GM19463 (cell line): Measurements from ENCODE around the gene FLT4.
"Not testable (repeated sequence)": the region's sequence is repeated elsewhere in the genome, so short reads cannot be mapped to it uniquely, and the experiment has no call there.

ENCODE experiments used
- ATAC-seq: cut with Tn5 transposase; IDR thresholded peaks from one replicate; pipeline ENCODE4 v1.9.1; 2021; ENCODE audit warnings: mild to moderate bottlenecking, moderate library complexity; ENCODE audit not compliant: unreplicated experiment

FLT4 gene

GRCh38 chr5:180670586-180671359, 21.4 kb upstream of the FLT4 start:
- no peak for ATAC-seq

GRCh38 chr5:180670157-180670556, 20.8 kb upstream of the FLT4 start:
- no peak for ATAC-seq

GRCh38 chr5:180669661-180670060, 20.3 kb upstream of the FLT4 start:
- no peak for ATAC-seq

- no peak for ATAC-seq
These were observed 19.6 kb upstream of the FLT4 start for GRCh38 chr5:180668835-180669596.

GRCh38 chr5:180666812-180667211, 17.4 kb upstream of the FLT4 start:
- no peak for ATAC-seq

GRCh38 chr5:180665682-180666404, 16.4 kb upstream of the FLT4 start:
- ATAC-seq = no peak

GRCh38 chr5:180658774-180659564, 9.6 kb upstream of the FLT4 start:
- no peak for ATAC-seq

- ATAC-seq = not testable (repeated sequence)
These were observed 5.8 kb upstream of the FLT4 start for GRCh38 chr5:180655243-180655642.

- no peak for ATAC-seq
These were observed 3.4 kb upstream of the FLT4 start for GRCh38 chr5:180652771-180653170.

GRCh38 chr5:180652346-180652745, 2.9 kb upstream of the FLT4 start:
- no peak for ATAC-seq

- no peak for ATAC-seq
These were observed 623 bp downstream of the FLT4 start for GRCh38 chr5:180648658-180649296.

GRCh38 chr5:180647941-180648500, 1.4 kb downstream of the FLT4 start:
- no peak for ATAC-seq

GRCh38 chr5:180647465-180647864, 1.9 kb downstream of the FLT4 start:
- no peak for ATAC-seq

- no peak for ATAC-seq
These were observed 2.5 kb downstream of the FLT4 start for GRCh38 chr5:180646963-180647305.

GRCh38 chr5:180646289-180646962, 3.0 kb downstream of the FLT4 start:
- ATAC-seq = no peak

- ATAC-seq = no peak
These were observed 3.9 kb downstream of the FLT4 start for GRCh38 chr5:180645274-180646204.

- ATAC-seq = no peak
These were observed 4.6 kb downstream of the FLT4 start for GRCh38 chr5:180644825-180645273.

- no peak for ATAC-seq
These were observed 5.1 kb downstream of the FLT4 start for GRCh38 chr5:180644129-180644824.
